Stimulated activated CD8-positive, alpha-beta memory T cell treated with anti-CD3 and anti-CD28 coated beads, Interleukin-12 subunit alpha, Interleukin-12 subunit beta, amount 100 ng/mL, for 1 hour (primary cell): Measurements from ENCODE around the gene NPW.
"Not testable (repeated sequence)": the region's sequence is repeated elsewhere in the genome, so short reads cannot be mapped to it uniquely, and the experiment has no call there.

Source experiments
- DNase-seq: peaks from one replicate; pipeline ENCODE4 v3.0.0-alpha.2; 2020; ENCODE audit warnings: low read depth

NPW gene

GRCh38 chr16:2002406-2003230 lies 17.0 kb upstream of the NPW start:
- no peak for DNase-seq

GRCh38 chr16:2003231-2003826 lies 16.3 kb upstream of the NPW start:
- no peak for DNase-seq

DNA sequence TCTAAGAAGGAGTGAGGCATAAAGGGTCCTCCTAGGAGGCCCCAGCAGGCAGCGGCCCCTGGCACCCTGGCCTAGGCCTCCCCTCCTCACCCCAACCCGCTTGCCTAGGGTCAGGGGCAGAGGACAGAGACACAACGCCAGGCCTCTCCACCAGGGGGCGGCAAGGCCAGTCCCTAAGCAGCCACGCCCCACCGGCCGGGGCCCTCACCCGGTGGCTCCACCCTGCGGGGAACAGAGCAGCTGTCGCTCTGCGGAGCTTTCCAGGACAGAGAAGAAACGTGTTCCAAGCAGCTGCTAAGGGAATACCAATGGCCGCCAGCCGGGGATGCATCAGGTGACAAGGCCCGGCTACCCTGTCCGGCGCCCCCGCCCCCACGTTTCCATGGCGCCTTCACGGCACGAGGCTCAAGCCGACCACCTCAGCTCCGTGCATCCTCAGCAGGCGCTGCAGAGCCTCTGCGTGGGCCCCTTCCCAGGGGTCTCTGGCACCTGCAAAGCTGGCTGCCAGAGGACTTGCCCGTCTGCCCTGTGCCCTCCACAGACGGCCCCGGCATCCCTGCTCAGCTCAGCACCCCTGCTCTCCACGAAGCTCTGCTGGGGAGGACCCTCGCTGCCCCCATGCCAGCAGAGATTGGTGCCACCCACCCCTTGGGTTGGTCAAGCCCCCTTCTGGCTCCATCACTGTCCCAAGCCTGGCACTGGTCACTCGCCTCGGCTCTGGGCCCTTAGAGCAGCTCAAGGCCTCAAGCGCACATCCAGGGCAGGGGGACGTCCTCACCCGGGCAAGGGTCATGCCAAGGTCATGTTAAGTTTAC lies 15.6 kb upstream of the NPW start:
- peak; percentile 69 for DNase-seq

DNA sequence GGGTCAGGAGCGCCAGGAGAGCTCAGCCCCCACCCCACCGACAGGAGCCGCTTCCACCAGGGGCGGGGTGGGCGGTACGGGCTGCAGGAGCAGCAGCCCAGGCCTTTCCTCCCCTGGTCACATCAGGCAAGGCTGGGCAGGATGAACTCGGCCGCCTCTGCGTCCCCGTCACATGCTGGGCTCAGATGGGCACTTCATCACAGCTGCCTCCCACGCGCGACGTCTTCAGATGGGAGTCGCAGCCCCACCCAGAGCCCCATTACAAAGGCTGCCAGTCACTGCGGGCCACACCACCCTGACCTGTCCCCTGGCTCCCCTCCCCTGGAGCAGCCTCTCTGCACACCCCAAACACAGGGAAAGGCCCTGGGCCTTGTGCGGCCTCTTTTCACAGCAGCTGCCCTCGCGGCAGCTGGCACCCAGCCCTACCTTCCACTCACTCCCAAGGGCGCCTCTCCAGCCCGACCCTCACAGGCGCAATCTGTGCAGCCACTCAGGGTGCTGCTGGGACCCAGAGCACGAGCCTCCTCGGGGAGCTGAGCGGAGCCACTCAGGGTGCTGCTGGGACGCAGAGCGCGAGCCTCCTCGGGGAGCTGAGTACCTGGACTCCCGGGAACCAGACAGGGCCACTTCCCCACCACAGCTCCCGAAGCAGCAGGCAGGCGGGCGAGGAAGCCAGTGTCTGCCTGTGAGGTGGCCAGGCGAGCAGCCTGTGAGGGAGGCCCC lies 14.6 kb upstream of the NPW start:
- no peak for DNase-seq

- no peak for DNase-seq
Observed at GRCh38 chr16:2005646-2006045, 13.9 kb upstream of the NPW start.

GRCh38 chr16:2006317-2006716 lies 13.3 kb upstream of the NPW start:
- DNase-seq = no peak

GRCh38 chr16:2007081-2007836 lies 12.3 kb upstream of the NPW start:
- DNase-seq = no peak

- no peak for DNase-seq
Observed at GRCh38 chr16:2008009-2008526, 11.5 kb upstream of the NPW start.

GRCh38 chr16:2008631-2009163 lies 10.9 kb upstream of the NPW start:
- no peak for DNase-seq

- no peak for DNase-seq
Observed at GRCh38 chr16:2009164-2009711, 10.3 kb upstream of the NPW start.

DNA sequence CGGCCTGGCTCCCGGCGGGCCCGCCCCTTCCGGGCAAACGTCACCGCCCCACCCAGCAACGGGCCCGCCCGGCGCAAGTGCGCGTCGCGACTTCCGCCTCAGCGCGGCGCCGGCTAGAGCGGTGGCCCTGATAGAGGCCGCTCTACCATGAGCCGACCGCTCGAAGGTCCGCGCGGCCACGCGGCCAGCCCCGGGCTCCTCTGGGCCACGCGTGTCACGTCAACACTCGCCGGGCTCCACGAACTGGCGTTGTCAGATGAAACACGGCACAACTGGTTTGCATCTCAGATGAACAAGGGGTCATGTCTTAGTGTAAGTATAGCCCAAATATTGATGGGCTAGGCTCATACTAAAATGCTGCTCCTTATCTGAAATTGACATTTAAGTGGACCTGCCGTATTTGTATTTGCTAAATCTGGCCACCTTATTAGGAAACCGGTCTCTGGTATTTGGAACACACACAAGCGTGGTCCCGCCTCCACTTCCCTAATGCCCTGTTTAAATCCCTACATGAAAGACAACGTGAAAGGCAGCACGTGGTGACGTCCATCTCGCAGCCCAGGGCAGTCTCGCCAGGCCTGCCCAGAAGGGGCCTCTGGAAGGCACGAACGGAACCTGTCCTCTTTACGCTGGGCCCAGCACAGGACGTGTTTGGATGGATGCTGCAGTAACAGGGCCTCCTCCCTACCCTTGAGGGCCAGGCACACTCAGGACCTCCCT lies 9.6 kb upstream of the NPW start, which contains the start of gene ZNF598:
ZNF598 (minus strand) TSS at position 31 of the 720 bp plus-strand sequence.
- peak; percentile 64 for DNase-seq

GRCh38 chr16:2011726-2012125 lies 7.9 kb upstream of the NPW start:
- not testable (repeated sequence) for DNase-seq

DNA sequence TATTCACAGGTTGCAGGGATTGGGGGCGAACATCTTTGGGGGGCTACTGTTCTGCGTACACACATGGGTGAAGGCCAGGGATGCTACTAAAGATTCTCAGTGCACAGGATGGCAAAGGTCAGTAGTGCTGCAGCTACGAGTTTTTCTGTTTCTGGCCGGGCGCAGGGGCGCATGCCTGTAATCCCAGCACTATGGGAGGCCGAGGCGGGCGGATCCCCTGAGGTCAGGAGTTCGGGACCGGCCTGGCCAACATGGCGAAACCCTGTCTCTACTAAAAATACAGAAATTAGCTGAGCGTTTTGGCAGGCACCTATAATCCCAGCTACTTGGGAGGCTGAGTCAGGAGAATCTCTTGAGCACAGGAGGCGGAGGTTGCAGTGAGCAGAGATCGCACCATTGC lies 6.1 kb upstream of the NPW start:
- no peak for DNase-seq

- no peak for DNase-seq
Observed at GRCh38 chr16:2015117-2015946, 4.3 kb upstream of the NPW start.

- no peak for DNase-seq
Observed at GRCh38 chr16:2015947-2016208, 3.7 kb upstream of the NPW start.

DNA sequence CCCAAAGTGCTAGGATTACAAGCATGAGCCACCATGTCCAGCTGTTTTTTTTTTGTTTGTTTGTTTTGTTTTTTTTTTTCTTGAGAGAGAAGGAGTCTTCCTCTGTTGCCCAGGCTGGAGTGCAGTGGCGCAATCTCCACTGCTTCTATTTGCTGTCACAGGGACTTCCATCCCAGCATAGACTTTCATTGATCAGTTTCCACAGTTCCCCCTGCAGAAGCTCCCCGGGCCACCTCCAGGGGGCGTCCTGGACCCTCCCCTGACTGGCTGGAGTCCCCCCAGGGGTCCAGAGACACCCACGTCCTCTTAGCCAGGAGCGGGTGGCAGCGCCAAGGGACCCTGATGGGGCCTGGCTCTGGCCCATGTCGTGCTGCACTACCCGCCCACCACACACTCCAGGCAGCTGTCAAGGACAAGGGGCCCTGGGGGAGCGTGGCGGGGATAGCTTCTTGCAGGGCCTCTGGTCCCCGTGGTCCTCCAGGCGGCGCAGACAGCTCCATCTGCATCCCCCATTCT lies 3.1 kb upstream of the NPW start:
- DNase-seq = no peak

- no peak for DNase-seq
Observed at GRCh38 chr16:2019921-2020831, 591 bp downstream of the NPW start.

- no peak for DNase-seq
Observed at GRCh38 chr16:2022723-2023091, 3.1 kb downstream of the NPW start.
